Endodermal cell (in vitro differentiated cells): ENCODE results near the gene PITPNC1. TPM values are rescaled to one million over a fixed set of nuclear protein-coding genes. Genes with fewer than 3 reads are reported as not detected.

Source experiments
- DNase-seq: peaks from one replicate; pipeline ENCODE4 v3.0.0-alpha.2; 2017
- H3K27ac ChIP-seq: 2 replicates; pipeline ENCODE4 v1.5.1; 2013; ENCODE audit warnings: mild to moderate bottlenecking, low read depth, low read length, moderate library complexity
- H3K27me3 ChIP-seq: 2 replicates; pipeline ENCODE4 v1.6.1; 2013; ENCODE audit warnings: mild to moderate bottlenecking, low read length, moderate library complexity; ENCODE audit not compliant: insufficient read depth, control insufficient read depth, poor library complexity, severe bottlenecking
- H3K36me3 ChIP-seq: 2 replicates; pipeline ENCODE4 v1.7.0; 2013; ENCODE audit warnings: mild to moderate bottlenecking, low read length, moderate library complexity; ENCODE audit not compliant: control insufficient read depth, insufficient read depth
- H3K4me1 ChIP-seq: one replicate; pipeline ENCODE4 v1.7.0; 2013; ENCODE audit warnings: low read length; ENCODE audit not compliant: control insufficient read depth, insufficient read depth
- H3K4me3 ChIP-seq: 2 replicates; pipeline ENCODE4 v1.5.1; 2013; ENCODE audit warnings: mild to moderate bottlenecking, low read length, moderate library complexity
- H3K9ac ChIP-seq: 2 replicates; pipeline ENCODE4 v1.6.1; 2013; ENCODE audit warnings: mild to moderate bottlenecking, low read length, moderate library complexity; ENCODE audit not compliant: poor library complexity, severe bottlenecking; ENCODE audit errors: extremely low read depth
- H3K9me3 ChIP-seq: 2 replicates; pipeline ENCODE4 v1.6.1; 2013; ENCODE audit warnings: mild to moderate bottlenecking, low read length, moderate library complexity; ENCODE audit not compliant: control insufficient read depth
- H3K27ac Mint-ChIP-seq: 2 replicates; pipeline ENCODE4 v1.8.0; 2020; ENCODE audit warnings: mixed read lengths
- H3K27me3 Mint-ChIP-seq: 2 replicates; pipeline ENCODE4 v1.8.0; 2021; ENCODE audit warnings: mild to moderate bottlenecking, mixed read lengths; ENCODE audit not compliant: insufficient read depth
- H3K36me3 Mint-ChIP-seq: 2 replicates; pipeline ENCODE4 v1.8.0; 2020; ENCODE audit warnings: low read depth, mixed read lengths
- H3K4me1 Mint-ChIP-seq: 2 replicates; pipeline ENCODE4 v1.8.0; 2020; ENCODE audit warnings: mixed read lengths
- H3K4me3 Mint-ChIP-seq: 2 replicates; pipeline ENCODE4 v1.8.0; 2020; ENCODE audit warnings: mild to moderate bottlenecking, moderate library complexity, mixed read lengths
- H3K9me3 Mint-ChIP-seq: 2 replicates; pipeline ENCODE4 v1.8.0; 2020; ENCODE audit warnings: mild to moderate bottlenecking, mixed read lengths
- WGBS, 2 experiments: methylation state at CpG; one replicate each; pipeline versions ENCODE4 v1.1.5 to v1.1.7; 2013; ENCODE audit warnings: missing lambda C conversion rate in 2 of 2, mixed read lengths in 1 of 2; ENCODE audit not compliant: insufficient coverage in 1 of 2, insufficient read length in 1 of 2; 5-methylcytosine and 5-hydroxymethylcytosine counted together
- total RNA-seq, 2 donors: library from RNA; stranded (reverse); fragmentation: NEBNext Ultra II Directional in 1 of 2; extraction: Animal tissue kit (Norgen Biotek cat#: 25700) in 1 of 2; gene quantifications; 2 replicates in 1 of 2; 3 replicates in 1 of 2; pipeline ENCODE4 v1.2.1, GENCODE V29; 2021
- TF ChIP-seq, protein P1 (sequence below): fragments of 200-600 bp; sonication (generic); conservative IDR thresholded peaks from 2 replicates; pipeline ENCODE4 v1.5.0; 2021; ENCODE audit warnings: antibody characterized with exemption, mild to moderate bottlenecking

The PITPNC1 gene
- total RNA-seq, 2 donors from 2014 or later = 28.9 to 36.4 TPM

DNA sequence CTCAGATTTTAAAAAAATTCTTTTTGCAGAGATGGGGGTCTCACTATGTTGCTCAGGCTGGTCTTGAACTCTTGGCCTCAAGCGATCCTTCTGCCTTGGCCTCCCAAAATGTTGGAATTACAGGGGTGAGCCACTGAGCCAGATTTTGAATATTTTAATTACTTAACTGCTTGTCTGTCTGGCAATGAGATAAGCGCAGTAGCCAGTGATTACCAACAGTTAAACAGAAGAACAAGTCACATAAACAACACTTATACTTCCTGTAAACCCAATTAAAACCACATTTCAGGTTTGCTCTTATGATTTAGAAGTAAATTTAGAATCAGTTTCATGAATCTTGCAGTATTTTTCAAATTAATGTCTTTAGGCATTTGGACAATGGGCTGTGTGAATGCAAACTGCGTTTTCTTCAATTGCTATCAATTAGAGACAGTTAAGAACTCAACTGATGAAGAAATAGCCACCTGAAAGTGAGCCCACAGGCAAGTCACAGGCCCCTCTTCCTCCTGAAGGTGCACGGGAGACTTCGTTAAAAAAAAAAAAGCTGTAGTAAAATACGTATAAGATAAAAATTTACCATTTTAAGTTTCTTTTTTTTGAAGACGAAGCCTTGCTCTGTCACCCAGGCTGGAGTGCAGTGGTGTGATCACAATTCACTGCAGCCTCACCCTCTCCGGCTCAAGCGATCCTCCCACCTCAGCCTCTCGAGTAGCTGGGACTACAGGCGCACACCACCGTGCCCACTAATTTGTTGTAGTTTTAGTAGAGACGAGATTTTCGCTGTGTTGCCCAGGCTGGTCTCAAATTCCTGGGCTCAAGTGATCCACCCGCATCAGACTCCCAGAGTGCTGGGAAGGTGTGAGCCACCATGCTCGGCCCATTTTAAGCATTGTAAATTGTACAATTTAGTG lies 73.0 kb downstream of the PITPNC1 start:
- peak; percentile 27 for DNase-seq
- H3K27me3 ChIP-seq = no peaks in the 10 kb centered on the region
- Mint-ChIP-seq H3K27me3 (no peaks in the 10 kb centered on the region), H3K9me3 (no peaks in the 10 kb centered on the region), H3K4me3 (no peak overlapping the region), H3K36me3 (peaks cover 3% of the 10 kb centered on the region), H3K4me1 (peaks cover 28% of the 10 kb centered on the region), H3K27ac (no peak overlapping the region)
- H3K4me3 ChIP-seq = no peak overlapping the region
- H3K9ac ChIP-seq = no peak overlapping the region
- WGBS, 2 experiments = 92 to 94% methylated on average over 10 to 16 of the region's 16 CpGs
- peaks cover 5% of the 10 kb centered on the region for H3K36me3 ChIP-seq
- TF ChIP-seq, protein P1, sequence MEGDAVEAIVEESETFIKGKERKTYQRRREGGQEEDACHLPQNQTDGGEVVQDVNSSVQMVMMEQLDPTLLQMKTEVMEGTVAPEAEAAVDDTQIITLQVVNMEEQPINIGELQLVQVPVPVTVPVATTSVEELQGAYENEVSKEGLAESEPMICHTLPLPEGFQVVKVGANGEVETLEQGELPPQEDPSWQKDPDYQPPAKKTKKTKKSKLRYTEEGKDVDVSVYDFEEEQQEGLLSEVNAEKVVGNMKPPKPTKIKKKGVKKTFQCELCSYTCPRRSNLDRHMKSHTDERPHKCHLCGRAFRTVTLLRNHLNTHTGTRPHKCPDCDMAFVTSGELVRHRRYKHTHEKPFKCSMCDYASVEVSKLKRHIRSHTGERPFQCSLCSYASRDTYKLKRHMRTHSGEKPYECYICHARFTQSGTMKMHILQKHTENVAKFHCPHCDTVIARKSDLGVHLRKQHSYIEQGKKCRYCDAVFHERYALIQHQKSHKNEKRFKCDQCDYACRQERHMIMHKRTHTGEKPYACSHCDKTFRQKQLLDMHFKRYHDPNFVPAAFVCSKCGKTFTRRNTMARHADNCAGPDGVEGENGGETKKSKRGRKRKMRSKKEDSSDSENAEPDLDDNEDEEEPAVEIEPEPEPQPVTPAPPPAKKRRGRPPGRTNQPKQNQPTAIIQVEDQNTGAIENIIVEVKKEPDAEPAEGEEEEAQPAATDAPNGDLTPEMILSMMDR = no peak
- no peaks in the 10 kb centered on the region for H3K4me1 ChIP-seq
- no peaks in the 10 kb centered on the region for H3K9me3 ChIP-seq
- H3K27ac ChIP-seq = no peak overlapping the region

- Mint-ChIP-seq H3K27me3 (no peaks in the 10 kb centered on the region), H3K27ac (no peak overlapping the region), H3K4me1 (peaks cover 26% of the 10 kb centered on the region), H3K4me3 (no peak overlapping the region), H3K36me3 (peaks cover 8% of the 10 kb centered on the region), H3K9me3 (peaks cover 14% of the 10 kb centered on the region)
- Histone ChIP-seq H3K27me3 (no peaks in the 10 kb centered on the region), H3K9ac (no peak overlapping the region), H3K36me3 (peaks cover 5% of the 10 kb centered on the region), H3K4me3 (no peak overlapping the region), H3K4me1 (no peaks in the 10 kb centered on the region), H3K9me3 (peaks cover 9% of the 10 kb centered on the region), H3K27ac (no peak overlapping the region)
- WGBS, 2 experiments = 91 to 93% methylated on average over 8 to 10 of the region's 10 CpGs
- TF ChIP-seq, protein P1 = no peak
- DNase-seq = peak; percentile 23
These were observed 75.8 kb downstream of the PITPNC1 start for GRCh38 chr17:67452681-67453554.

DNA sequence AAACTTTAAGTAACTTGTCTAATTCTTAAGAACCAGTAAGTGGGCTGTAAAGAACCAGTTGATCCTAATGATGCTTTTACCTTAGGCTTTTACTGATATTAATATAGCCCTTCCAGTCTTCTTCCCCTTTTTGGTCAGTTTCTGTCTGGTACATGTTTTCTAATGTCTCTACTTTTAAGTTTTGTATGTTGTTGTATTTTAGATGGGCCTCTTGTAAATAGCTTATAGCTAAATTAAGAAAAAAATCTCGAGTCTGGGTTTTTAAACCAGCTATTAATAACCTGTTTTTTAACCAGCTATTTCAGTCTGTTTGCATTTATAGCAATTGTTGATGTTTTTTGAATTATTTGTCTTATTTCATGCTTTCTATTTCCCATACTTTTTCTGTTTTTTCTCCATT lies 79.0 kb downstream of the PITPNC1 start:
- 100% methylated on average over 1 of the region's 1 CpG; no CpG with 5 or more reads in 1 of the 2 experiments for WGBS, 2 experiments
- Mint-ChIP-seq H3K27me3 (no peaks in the 10 kb centered on the region), H3K27ac (no peak overlapping the region)

More for the DNA sequence above, 79.0 kb downstream of the PITPNC1 start:
- H3K27me3 ChIP-seq = no peaks in the 10 kb centered on the region
- H3K36me3 ChIP-seq = no peaks in the 10 kb centered on the region
- H3K27ac ChIP-seq = no peak overlapping the region
- H3K36me3 Mint-ChIP-seq = peaks cover 11% of the 10 kb centered on the region
- H3K9me3 ChIP-seq = peaks cover 14% of the 10 kb centered on the region
- no peak overlapping the region for H3K9ac ChIP-seq
- peaks cover 19% of the 10 kb centered on the region for H3K9me3 Mint-ChIP-seq
- H3K4me3 Mint-ChIP-seq = no peak overlapping the region
- H3K4me3 ChIP-seq = no peak overlapping the region
- H3K4me1 ChIP-seq = no peaks in the 10 kb centered on the region
- H3K4me1 Mint-ChIP-seq = peaks cover 13% of the 10 kb centered on the region
- DNase-seq = no peak
- TF ChIP-seq, protein P1 = no peak
